HEK293 (cell line): ENCODE data around the gene SCAMP3.

Experiments
- CTCF ChIP-seq: fragments of 450-650 bp; formaldehyde crosslinking; IDR thresholded peaks from 2 replicates; pipeline ENCODE4 v1.5.1; 2016; ENCODE audit warnings: missing biosample characterization, missing genetic modification characterization
- EGR2 ChIP-seq: fragments of 450-650 bp; formaldehyde crosslinking; IDR thresholded peaks from 2 replicates; pipeline ENCODE4 v1.5.1; 2016; ENCODE audit warnings: low read depth, missing biosample characterization, missing genetic modification characterization
- GLIS1 ChIP-seq: fragments of 450-650 bp; formaldehyde crosslinking; IDR thresholded peaks from 2 replicates; pipeline ENCODE4 v1.5.1; 2016; ENCODE audit warnings: missing biosample characterization, missing genetic modification characterization
- KLF9 ChIP-seq: fragments of 450-650 bp; formaldehyde crosslinking; IDR thresholded peaks from 2 replicates; pipeline ENCODE4 v1.5.1; 2016; ENCODE audit warnings: missing biosample characterization, missing genetic modification characterization, low read depth
- MYNN ChIP-seq: fragments of 450-650 bp; formaldehyde crosslinking; IDR thresholded peaks from 2 replicates; pipeline ENCODE4 v1.5.1; 2016; ENCODE audit warnings: missing biosample characterization, missing genetic modification characterization, borderline replicate concordance
- SP2 ChIP-seq: fragments of 450-650 bp; formaldehyde crosslinking; IDR thresholded peaks from 2 replicates; pipeline ENCODE4 v1.5.1; 2016; ENCODE audit warnings: missing biosample characterization, missing genetic modification characterization
- ZBTB21 ChIP-seq: fragments of 450-650 bp; formaldehyde crosslinking; IDR thresholded peaks from 2 replicates; pipeline ENCODE4 v1.5.1; 2017; ENCODE audit warnings: missing biosample characterization, missing genetic modification characterization
- ZNF510 ChIP-seq: fragments of 450-650 bp; formaldehyde crosslinking; IDR thresholded peaks from 2 replicates; pipeline ENCODE4 v1.5.1; 2018; ENCODE audit warnings: mild to moderate bottlenecking, missing genetic modification characterization, missing biosample characterization; ENCODE audit not compliant: insufficient replicate concordance
- ZNF747 ChIP-seq: fragments of 450-650 bp; formaldehyde crosslinking; IDR thresholded peaks from 2 replicates; pipeline ENCODE4 v1.5.1; 2016; ENCODE audit warnings: missing biosample characterization, missing genetic modification characterization
- ZNF777 ChIP-seq: fragments of 450-650 bp; formaldehyde crosslinking; IDR thresholded peaks from 2 replicates; pipeline ENCODE4 v1.5.1; 2017; ENCODE audit warnings: missing biosample characterization, missing genetic modification characterization, borderline replicate concordance
- TF ChIP-seq, protein P1 (sequence below): fragments of 450-650 bp; formaldehyde crosslinking; optimal IDR thresholded peaks from 2 replicates; pipeline ENCODE3; 2016; ENCODE audit warnings: missing biosample characterization, mild to moderate bottlenecking, missing genetic modification characterization

- TF ChIP-seq ZBTB21 (tag by site-specific recombination) = no peak
- no peak for TF ChIP-seq EGR2 (tag by site-specific recombination)
- no peak for TF ChIP-seq GLIS1 (tag by site-specific recombination)
- no peak for TF ChIP-seq ZNF510 (tag by site-specific recombination)
- TF ChIP-seq KLF9 (tag by site-specific recombination) = no peak
- no peak for TF ChIP-seq MYNN (tag by site-specific recombination)
- TF ChIP-seq ZNF747 (tag by site-specific recombination) = no peak
- TF ChIP-seq, protein P1, sequence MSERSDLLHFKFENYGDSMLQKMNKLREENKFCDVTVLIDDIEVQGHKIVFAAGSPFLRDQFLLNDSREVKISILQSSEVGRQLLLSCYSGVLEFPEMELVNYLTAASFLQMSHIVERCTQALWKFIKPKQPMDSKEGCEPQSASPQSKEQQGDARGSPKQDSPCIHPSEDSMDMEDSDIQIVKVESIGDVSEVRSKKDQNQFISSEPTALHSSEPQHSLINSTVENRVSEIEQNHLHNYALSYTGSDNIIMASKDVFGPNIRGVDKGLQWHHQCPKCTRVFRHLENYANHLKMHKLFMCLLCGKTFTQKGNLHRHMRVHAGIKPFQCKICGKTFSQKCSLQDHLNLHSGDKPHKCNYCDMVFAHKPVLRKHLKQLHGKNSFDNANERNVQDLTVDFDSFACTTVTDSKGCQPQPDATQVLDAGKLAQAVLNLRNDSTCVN (tag by site-specific recombination) = no peak
- TF ChIP-seq SP2 = no peak
- peak; percentile 59 for TF ChIP-seq CTCF (tag by site-specific recombination)
- no peak for TF ChIP-seq ZNF777 (tag by site-specific recombination)
These were observed 45.1 kb upstream of the SCAMP3 start for GRCh38 chr1:155307247-155307740.
